ENCODE measurements around the gene MAPK6. TPM values are rescaled to one million over a fixed set of nuclear protein-coding genes. Genes with fewer than 3 reads are reported as not detected.

MAPK6 gene
- total RNA-seq, 3 donors from 2014 or later, result 20.8 to 32.2 (median 22.0) TPM

DNA sequence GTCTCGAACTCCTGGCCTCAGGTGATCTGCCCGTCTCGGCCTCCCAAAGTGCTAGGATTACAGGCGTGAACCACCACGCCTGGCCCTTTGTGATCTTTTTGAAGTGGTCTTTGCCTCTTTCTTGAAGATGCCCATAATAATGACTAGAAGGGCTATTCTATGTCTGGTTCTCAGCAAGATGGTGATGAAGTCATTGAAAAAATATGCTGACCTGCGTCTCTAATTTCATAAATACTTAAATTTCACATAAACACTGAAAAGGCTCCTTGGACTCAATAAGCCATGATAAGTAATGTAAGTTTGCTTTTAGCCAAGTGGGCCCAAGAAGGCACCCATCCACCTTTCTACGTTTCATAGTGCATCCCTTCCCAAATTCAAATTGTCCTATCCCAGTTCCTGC lies 775 bp upstream of the MAPK6 start:
- no peak for DNase-seq (ENCODE audit: low spot score in 2 of 2)
- Histone ChIP-seq H3K9me3 (no peaks in the 10 kb centered on the region), H3K4me3 (peak overlapping the region in 2 of 3 donors; percentile 63 to 78), H3K4me1 (peaks cover 0 to 14% of the 10 kb centered on the region in 2 donors), H3K27me3 (no peaks in the 10 kb centered on the region), H3K27ac (peak overlapping the region; percentile 97), H3K36me3 (no peaks in the 10 kb centered on the region)
- intact Hi-C loops (cut with DNase I; ENCODE audit: low total_unique reads), result no loop called here
- TF ChIP-seq POLR2AphosphoS5 (IDR thresholded peaks at IDR 0.05) (no peak), POLR2A (IDR thresholded peaks at IDR 0.05) (no peak)

DNA sequence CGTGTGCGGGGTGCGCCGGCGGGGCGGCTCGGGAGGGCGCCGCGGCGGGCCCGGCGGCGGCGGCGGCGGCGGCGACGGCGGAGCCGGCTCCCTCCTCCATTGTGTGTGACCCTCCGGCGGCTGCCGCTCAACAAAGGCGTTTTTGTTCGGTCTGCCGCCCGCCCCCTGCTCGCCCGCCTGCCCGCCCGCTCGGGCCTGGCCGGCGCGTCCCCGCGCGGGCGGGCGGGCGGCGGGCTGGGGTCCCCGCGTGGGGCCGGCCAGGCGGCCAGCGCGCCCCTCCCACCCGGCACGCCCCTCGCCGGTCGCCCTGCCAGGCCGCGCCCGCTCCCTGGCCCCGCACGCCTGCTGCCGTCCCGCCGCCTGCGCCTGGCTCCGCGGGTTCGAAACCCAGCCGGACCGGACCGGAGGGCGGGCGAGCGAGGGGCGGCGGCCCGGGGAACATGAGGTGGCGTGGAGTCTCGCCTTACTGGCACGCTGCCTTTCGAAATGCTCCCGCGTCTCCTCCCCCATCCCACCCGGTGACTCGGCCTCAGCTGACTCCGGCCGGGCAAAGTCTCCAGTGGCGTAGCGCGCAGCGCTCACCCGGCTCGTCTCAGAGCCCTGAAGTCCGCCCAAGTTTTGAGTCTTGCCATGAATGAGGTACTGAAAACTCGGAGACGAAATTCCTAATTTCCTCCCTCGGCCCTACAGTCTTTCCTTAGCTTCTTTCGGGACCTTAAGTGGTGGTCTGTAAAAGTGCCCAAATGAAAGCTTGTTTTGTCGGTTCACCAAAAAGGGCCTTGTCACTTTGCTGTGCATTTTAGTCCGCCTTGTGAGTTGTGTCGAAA lies 588 bp downstream of the MAPK6 start:
- peak; percentile 79 to 84 for DNase-seq (ENCODE audit: low spot score in 2 of 2)
- H3K27me3 ChIP-seq, result no peaks in the 10 kb centered on the region
- H3K4me1 ChIP-seq, result peaks cover 0 to 14% of the 10 kb centered on the region in 2 donors
- TF ChIP-seq, protein P1, sequence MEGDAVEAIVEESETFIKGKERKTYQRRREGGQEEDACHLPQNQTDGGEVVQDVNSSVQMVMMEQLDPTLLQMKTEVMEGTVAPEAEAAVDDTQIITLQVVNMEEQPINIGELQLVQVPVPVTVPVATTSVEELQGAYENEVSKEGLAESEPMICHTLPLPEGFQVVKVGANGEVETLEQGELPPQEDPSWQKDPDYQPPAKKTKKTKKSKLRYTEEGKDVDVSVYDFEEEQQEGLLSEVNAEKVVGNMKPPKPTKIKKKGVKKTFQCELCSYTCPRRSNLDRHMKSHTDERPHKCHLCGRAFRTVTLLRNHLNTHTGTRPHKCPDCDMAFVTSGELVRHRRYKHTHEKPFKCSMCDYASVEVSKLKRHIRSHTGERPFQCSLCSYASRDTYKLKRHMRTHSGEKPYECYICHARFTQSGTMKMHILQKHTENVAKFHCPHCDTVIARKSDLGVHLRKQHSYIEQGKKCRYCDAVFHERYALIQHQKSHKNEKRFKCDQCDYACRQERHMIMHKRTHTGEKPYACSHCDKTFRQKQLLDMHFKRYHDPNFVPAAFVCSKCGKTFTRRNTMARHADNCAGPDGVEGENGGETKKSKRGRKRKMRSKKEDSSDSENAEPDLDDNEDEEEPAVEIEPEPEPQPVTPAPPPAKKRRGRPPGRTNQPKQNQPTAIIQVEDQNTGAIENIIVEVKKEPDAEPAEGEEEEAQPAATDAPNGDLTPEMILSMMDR (IDR thresholded peaks at IDR 0.05), result no peak
- peak; percentile 47 for TF ChIP-seq POLR2A (IDR thresholded peaks at IDR 0.05)
- TF ChIP-seq POLR2AphosphoS5 (IDR thresholded peaks at IDR 0.05), result peak; percentile 79 to 87 (median 82)
- H3K4me3 ChIP-seq, result peak overlapping the region; percentile 63 to 78 (median 64)
- no peaks in the 10 kb centered on the region for H3K9me3 ChIP-seq
- H3K27ac ChIP-seq, result peak overlapping the region; percentile 97
- intact Hi-C loops (cut with DNase I; ENCODE audit: low total_unique reads), result no loop called here
- H3K36me3 ChIP-seq, result no peaks in the 10 kb centered on the region

DNA sequence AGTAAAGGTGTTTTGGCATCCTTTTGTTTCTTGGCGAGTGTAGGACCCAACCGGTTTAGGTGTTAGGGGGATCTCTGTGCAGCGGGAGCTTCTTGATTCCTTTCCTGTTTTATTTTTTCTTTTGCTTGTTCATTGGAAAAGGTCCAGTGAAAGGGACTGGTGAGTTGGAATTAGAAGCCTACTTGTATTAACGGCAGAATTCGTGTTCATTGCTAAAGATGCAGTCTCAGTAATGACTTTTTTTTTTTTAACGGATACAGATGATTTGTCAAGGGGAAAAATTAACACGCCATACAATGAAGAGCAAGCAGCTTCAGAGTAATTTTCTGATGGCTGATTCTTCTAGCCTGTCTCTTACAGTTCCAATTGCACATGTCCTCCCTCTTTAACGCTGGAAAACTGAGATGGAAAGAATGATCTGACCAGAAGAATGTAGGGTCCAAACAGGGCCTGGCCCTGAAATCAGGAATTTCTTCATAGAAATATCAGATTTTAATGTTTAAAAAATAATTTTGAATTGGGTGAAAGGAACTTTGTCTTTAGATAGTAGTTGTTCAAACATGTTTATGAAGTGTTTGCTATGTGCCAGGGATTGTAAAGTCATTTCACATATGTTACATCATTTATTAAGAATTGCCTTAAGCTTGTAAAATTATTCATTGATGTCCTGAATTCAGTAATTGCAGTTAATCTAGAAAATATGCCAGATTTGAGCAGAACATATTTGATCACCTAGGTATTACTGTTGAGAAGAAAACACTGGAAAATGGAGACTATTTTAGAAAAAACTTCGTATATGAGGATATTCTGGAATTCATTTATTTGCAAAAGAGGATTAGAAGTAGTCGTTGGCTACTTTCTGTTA lies 1.4 kb downstream of the MAPK6 start:
- intact Hi-C loops (cut with DNase I; ENCODE audit: low total_unique reads), result no loop called here
- Histone ChIP-seq H3K27ac (peak overlapping the region; percentile 97), H3K9me3 (no peaks in the 10 kb centered on the region), H3K4me3 (peak overlapping the region; percentile 63 to 78 (median 64)), H3K36me3 (no peaks in the 10 kb centered on the region), H3K4me1 (peaks cover 0 to 14% of the 10 kb centered on the region in 2 donors), H3K27me3 (no peaks in the 10 kb centered on the region)
- TF ChIP-seq, protein P1 (IDR thresholded peaks at IDR 0.05), result no peak
- peak in 1 of 3 donors; percentile 6 for TF ChIP-seq POLR2AphosphoS5 (IDR thresholded peaks at IDR 0.05)
- no peak for TF ChIP-seq POLR2A (IDR thresholded peaks at IDR 0.05)
- DNase-seq (ENCODE audit: low spot score in 2 of 2), result no peak

DNA sequence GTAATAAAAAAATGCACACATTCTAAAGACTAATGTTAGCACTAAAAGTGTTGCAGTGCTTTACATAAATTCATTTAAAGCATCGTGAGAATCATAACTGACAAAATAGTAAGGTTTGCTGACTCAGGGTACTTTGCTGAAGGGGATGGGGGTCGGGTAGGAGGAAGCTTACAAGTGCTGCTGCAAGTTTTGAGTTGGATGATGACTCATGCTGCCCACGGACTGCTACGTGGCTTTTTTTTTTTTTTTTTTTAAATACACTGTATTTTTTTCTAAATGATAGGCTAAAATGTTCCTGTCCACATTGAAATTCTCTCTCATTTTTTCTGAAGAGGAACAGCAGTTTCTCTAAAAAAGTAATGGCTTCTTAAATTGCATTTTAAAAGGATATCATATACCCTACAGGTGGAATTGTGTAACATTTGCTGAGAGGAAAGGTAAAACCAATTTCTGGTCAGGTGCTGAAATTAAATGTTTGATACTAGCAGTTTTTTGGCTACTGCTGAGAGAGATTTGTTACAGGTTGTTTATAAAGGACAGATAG lies 2.2 kb downstream of the MAPK6 start:
- H3K4me3 ChIP-seq, result peak overlapping the region; percentile 63 to 78 (median 64)
- H3K36me3 ChIP-seq, result no peaks in the 10 kb centered on the region
- peak overlapping the region; percentile 97 for H3K27ac ChIP-seq
- intact Hi-C loops (cut with DNase I; ENCODE audit: low total_unique reads), result no loop called here
- H3K27me3 ChIP-seq, result no peaks in the 10 kb centered on the region
- DNase-seq (ENCODE audit: low spot score in 2 of 2), result peak in 1 of 2 donors; percentile 34
- H3K9me3 ChIP-seq, result no peaks in the 10 kb centered on the region
- TF ChIP-seq, protein P1 (IDR thresholded peaks at IDR 0.05), result peak in 2 of 3 donors; percentile 17 to 33
- TF ChIP-seq POLR2A (IDR thresholded peaks at IDR 0.05), result no peak
- no peak for TF ChIP-seq POLR2AphosphoS5 (IDR thresholded peaks at IDR 0.05)
- H3K4me1 ChIP-seq, result peaks cover 0 to 14% of the 10 kb centered on the region in 2 donors

DNA sequence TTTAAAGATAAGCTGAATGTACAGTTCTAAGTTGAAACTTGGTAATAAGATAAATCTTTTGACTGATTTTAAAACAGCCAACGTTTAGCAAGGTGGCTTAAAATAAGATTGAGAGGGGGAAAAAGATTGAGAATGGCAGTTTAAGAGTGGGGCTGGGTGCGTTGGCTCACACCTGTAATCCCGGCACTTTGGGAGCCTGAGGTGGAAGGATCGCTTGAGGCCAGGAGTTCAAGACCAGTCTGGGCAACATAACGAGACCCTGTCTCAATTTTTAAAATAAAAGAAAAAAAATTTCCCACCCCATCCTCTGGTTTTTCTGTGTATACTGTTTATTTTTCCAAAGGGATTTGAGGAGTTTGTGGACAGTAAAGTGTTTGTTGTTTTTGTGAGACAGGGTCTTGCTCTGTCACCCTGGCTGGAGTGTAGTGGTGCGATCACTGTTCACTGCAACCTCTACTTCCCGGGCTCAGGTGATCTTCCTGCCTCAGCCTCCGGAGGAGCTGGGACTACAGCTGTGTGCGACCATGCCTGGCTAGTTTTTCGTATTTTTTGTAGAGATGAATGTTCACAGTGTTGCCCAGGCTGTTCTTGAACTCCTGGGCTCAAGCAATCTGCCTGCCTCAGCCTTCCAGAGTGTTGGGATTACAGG lies 3.0 kb downstream of the MAPK6 start:
- H3K4me3 ChIP-seq, result peak overlapping the region in 1 of 3 donors; percentile 78
- peak overlapping the region; percentile 76 to 97 for H3K27ac ChIP-seq
- TF ChIP-seq, protein P1 (IDR thresholded peaks at IDR 0.05), result no peak
- TF ChIP-seq POLR2AphosphoS5 (IDR thresholded peaks at IDR 0.05), result no peak
- no peak for TF ChIP-seq POLR2A (IDR thresholded peaks at IDR 0.05)
- no peaks in the 10 kb centered on the region for H3K27me3 ChIP-seq
- no peaks in the 10 kb centered on the region for H3K9me3 ChIP-seq
- intact Hi-C loops (cut with DNase I; ENCODE audit: low total_unique reads), result no loop called here
- H3K4me1 ChIP-seq, result peaks cover 0 to 14% of the 10 kb centered on the region in 2 donors
- DNase-seq (ENCODE audit: low spot score in 2 of 2), result no peak
- no peaks in the 10 kb centered on the region for H3K36me3 ChIP-seq

Data from breast epithelium (tissue), 4 donors.